Progenitor cell of endocrine pancreas (in vitro differentiated cells): Measurements from ENCODE around the gene PIMREG. TPM values are rescaled to one million over a fixed set of nuclear protein-coding genes. Genes with fewer than 3 reads are reported as not detected.

Experiments used
- DNase-seq: peaks from one replicate; pipeline ENCODE4 v3.0.0; 2021; ENCODE audit warnings: low spot score; ENCODE audit not compliant: unreplicated experiment
- H3K27ac Mint-ChIP-seq: 2 replicates; pipeline ENCODE4 v1.8.0; 2021; ENCODE audit warnings: mild to moderate bottlenecking, moderate library complexity, mixed read lengths
- H3K27me3 Mint-ChIP-seq: 2 replicates; pipeline ENCODE4 v1.8.0; 2021; ENCODE audit warnings: mixed read lengths
- H3K36me3 Mint-ChIP-seq: 2 replicates; pipeline ENCODE4 v1.8.0; 2022; ENCODE audit warnings: mixed read lengths; ENCODE audit not compliant: insufficient read depth
- H3K4me1 Mint-ChIP-seq: 2 replicates; pipeline ENCODE4 v1.8.0; 2021; ENCODE audit warnings: low read depth, mixed read lengths
- H3K4me3 Mint-ChIP-seq: 2 replicates; pipeline ENCODE4 v1.8.0; 2021; ENCODE audit warnings: low read depth, mild to moderate bottlenecking, moderate library complexity, mixed read lengths
- H3K9me3 Mint-ChIP-seq: 2 replicates; pipeline ENCODE4 v1.8.0; 2021; ENCODE audit warnings: low read depth, mixed read lengths
- total RNA-seq: library from RNA; stranded (reverse); gene quantifications from 2 replicates; pipeline ENCODE4 v1.2.1, GENCODE V29; 2021
- TF ChIP-seq, protein P1 (sequence below): fragments of 200-600 bp; sonication (generic); IDR thresholded peaks from one replicate; pipeline ENCODE4 v1.5.0; 2021; ENCODE audit warnings: antibody characterized with exemption, mild to moderate bottlenecking; ENCODE audit not compliant: unreplicated experiment

Gene PIMREG
- total RNA-seq, 1 donor from 2014 or later = 13.8 TPM

DNA sequence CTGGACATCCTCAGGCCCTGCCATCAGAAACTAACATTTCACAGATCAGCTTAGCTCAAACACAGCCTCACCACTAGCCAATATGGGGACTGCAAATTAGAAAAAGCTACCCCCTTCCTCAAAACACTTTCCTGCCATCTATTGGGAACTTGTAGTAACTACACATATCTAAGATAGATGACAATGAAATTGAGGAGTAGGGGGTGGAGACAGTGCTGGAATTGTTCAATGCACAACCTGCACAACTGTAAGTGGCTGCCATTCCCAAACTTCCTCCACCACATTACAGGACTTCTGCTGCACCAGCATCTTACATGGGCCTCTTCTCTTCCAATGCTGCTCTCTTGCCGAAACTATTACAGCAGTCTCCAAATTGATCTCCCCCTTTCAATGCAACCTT lies 31.2 kb upstream of the PIMREG start:
- TF ChIP-seq, protein P1, sequence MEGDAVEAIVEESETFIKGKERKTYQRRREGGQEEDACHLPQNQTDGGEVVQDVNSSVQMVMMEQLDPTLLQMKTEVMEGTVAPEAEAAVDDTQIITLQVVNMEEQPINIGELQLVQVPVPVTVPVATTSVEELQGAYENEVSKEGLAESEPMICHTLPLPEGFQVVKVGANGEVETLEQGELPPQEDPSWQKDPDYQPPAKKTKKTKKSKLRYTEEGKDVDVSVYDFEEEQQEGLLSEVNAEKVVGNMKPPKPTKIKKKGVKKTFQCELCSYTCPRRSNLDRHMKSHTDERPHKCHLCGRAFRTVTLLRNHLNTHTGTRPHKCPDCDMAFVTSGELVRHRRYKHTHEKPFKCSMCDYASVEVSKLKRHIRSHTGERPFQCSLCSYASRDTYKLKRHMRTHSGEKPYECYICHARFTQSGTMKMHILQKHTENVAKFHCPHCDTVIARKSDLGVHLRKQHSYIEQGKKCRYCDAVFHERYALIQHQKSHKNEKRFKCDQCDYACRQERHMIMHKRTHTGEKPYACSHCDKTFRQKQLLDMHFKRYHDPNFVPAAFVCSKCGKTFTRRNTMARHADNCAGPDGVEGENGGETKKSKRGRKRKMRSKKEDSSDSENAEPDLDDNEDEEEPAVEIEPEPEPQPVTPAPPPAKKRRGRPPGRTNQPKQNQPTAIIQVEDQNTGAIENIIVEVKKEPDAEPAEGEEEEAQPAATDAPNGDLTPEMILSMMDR = peak; percentile 61
- Mint-ChIP-seq H3K27me3 (peaks cover 18% of the 10 kb centered on the region), H3K4me1 (no peaks in the 10 kb centered on the region), H3K4me3 (no peak overlapping the region), H3K27ac (no peak overlapping the region), H3K36me3 (no peaks in the 10 kb centered on the region), H3K9me3 (no peaks in the 10 kb centered on the region)
- DNase-seq = no peak

DNA sequence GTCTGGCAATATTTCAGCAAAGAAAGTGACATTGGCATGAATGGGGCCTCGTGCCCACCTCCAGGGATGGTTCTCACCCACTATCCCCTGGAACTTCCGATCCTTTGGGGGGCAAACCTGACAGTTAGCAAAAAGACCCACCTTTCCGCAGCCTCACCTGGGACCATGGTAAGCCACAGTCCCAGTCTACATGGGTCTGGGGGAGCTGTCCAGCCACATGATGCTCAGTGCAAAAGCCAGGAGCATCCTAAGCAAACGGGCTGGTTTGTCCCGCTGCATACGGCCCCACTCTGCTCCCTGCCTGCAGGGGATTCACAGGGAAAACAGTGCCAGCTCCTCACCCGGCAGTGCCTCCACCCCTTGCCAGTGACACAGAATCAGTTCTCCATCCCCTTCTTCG lies 28.6 kb upstream of the PIMREG start:
- Mint-ChIP-seq H3K27me3 (peaks cover 18% of the 10 kb centered on the region), H3K36me3 (no peaks in the 10 kb centered on the region), H3K27ac (no peak overlapping the region), H3K4me1 (peaks cover 5% of the 10 kb centered on the region), H3K9me3 (no peaks in the 10 kb centered on the region), H3K4me3 (no peak overlapping the region)
- no peak for DNase-seq
- TF ChIP-seq, protein P1 = no peak

DNA sequence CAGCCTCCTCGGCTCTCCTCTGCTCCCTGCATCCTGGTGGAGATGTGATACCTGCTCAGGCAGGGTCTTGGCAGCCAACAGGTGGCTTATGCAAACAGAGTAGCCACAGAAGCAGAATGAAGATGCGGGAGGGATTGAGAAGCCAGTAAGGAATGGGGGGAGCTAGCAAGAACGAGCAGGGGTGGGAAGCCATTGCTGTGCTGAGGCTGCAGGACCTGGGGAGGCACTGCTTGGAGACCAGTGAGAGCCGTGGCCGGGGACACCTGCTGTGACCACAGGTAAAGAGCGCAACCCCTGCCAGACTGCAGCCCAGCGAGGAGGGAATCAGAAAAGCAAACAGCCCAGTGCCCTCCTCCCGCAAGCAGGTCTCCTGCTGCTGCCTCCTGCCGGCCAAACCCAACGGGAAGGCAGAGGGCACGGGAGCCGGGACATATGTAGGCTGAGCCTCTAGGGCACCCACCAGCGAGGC lies 24.0 kb upstream of the PIMREG start:
- DNase-seq = peak; percentile 38
- H3K9me3 Mint-ChIP-seq = no peaks in the 10 kb centered on the region
- no peak overlapping the region for H3K4me3 Mint-ChIP-seq

DNA sequence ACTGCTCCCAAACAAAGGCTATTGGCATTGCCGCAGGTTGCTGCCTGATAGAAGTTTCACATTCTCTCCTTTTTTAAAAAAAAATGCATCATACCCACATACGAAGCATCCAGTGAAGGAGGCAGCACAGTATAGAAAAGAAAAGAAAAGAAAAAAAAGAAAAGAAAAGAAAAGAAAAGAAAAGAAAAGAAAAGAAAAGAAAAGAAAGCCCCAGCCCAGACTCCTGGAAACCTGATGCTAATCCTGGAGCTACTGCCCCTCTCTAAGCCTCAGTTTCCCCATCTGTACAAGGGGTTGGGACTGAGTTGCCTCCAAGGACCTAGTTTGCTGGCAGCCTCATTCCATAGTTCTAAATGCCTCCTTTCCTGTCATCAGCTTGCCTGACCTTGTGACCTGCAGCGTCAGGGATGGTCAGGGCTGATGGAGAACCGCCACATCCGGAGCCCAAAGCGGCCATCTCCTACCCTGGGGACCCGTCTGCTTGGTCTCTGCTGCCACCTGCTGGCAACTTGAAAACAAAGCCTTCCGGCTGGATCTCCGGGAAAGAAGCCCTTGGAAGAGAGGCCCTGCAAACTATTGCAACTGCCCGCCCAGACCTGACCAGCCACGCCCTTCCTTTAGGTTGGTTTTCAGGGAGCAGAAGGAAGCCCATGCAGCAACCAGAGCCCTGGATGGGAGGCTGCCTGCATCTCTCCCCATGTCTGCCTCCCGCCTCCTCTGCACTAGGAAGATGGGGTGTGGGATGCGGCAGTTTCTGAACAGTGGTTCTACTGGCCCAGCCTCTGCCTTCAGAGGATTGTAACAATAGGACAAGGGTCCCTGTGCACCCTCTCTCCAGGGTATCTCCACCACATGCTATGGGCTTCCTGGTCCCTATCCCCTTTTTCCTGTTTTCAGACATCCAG lies 22.3 kb upstream of the PIMREG start:
- Mint-ChIP-seq H3K27me3 (peaks cover 19% of the 10 kb centered on the region), H3K9me3 (no peaks in the 10 kb centered on the region), H3K27ac (no peak overlapping the region), H3K36me3 (no peaks in the 10 kb centered on the region), H3K4me1 (peaks cover 5% of the 10 kb centered on the region), H3K4me3 (no peak overlapping the region)
- DNase-seq = peak; percentile 75
- TF ChIP-seq, protein P1 = peak; percentile 87

More for the DNA sequence above, 24.0 kb upstream of the PIMREG start:
- peaks cover 5% of the 10 kb centered on the region for H3K4me1 Mint-ChIP-seq
- TF ChIP-seq, protein P1 = peak; percentile 55
- no peaks in the 10 kb centered on the region for H3K36me3 Mint-ChIP-seq
- H3K27ac Mint-ChIP-seq = peak overlapping the region; percentile 12
- peaks cover 21% of the 10 kb centered on the region for H3K27me3 Mint-ChIP-seq

DNA sequence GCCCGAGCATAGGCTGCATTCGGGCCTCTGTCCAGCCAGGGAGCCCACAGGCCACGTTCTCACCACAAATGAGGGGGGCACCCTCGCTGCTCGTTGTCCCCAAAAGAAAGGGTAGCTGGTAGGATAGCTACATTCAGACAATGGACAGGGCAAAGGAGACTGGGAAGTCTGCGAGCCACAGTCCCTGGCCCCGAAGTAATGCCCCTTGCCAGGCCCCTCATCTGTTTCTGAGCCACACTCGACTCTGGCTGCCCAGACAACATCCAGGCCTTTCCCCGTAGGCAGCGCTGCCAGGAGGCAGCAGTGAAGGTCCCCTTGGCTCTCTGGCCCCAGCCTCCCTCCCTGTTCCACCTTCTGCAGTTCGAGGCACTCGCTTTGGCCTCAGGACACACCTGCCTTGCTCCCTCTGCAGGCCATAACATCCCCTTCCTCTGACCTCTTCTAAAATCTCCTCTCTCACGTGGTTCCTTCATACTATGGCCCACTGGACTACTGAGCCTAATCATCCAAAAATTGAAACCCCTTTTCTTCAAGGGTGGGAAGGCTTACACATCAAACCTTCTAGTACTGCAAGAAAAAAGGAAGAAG lies 21.5 kb upstream of the PIMREG start:
- Mint-ChIP-seq H3K4me3 (no peak overlapping the region), H3K4me1 (peaks cover 6% of the 10 kb centered on the region), H3K9me3 (no peaks in the 10 kb centered on the region), H3K36me3 (no peaks in the 10 kb centered on the region), H3K27me3 (peaks cover 11% of the 10 kb centered on the region), H3K27ac (no peak overlapping the region)
- DNase-seq = no peak
- TF ChIP-seq, protein P1 = peak; percentile 9
